ENCODE data around the gene CALD1.

- TF ChIP-seq ZNF362 (tag by site-specific recombination; IDR thresholded peaks at IDR 0.05): no peak
- TF ChIP-seq, protein P1, sequence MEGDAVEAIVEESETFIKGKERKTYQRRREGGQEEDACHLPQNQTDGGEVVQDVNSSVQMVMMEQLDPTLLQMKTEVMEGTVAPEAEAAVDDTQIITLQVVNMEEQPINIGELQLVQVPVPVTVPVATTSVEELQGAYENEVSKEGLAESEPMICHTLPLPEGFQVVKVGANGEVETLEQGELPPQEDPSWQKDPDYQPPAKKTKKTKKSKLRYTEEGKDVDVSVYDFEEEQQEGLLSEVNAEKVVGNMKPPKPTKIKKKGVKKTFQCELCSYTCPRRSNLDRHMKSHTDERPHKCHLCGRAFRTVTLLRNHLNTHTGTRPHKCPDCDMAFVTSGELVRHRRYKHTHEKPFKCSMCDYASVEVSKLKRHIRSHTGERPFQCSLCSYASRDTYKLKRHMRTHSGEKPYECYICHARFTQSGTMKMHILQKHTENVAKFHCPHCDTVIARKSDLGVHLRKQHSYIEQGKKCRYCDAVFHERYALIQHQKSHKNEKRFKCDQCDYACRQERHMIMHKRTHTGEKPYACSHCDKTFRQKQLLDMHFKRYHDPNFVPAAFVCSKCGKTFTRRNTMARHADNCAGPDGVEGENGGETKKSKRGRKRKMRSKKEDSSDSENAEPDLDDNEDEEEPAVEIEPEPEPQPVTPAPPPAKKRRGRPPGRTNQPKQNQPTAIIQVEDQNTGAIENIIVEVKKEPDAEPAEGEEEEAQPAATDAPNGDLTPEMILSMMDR (tag by site-specific recombination; IDR thresholded peaks at IDR 0.05): no peak
These were observed 219.7 kb downstream of the CALD1 start for GRCh38 chr7:134999136-134999535.

All from HEK293 (cell line).